Measurements from ENCODE around the gene RBCK1. TPM values are rescaled to one million over a fixed set of nuclear protein-coding genes. Genes with fewer than 3 reads are reported as not detected.

RBCK1 gene
- total RNA-seq, 4 donors from 2014 or later = 75.7 to 85.6 (median 80.7) TPM

DNA sequence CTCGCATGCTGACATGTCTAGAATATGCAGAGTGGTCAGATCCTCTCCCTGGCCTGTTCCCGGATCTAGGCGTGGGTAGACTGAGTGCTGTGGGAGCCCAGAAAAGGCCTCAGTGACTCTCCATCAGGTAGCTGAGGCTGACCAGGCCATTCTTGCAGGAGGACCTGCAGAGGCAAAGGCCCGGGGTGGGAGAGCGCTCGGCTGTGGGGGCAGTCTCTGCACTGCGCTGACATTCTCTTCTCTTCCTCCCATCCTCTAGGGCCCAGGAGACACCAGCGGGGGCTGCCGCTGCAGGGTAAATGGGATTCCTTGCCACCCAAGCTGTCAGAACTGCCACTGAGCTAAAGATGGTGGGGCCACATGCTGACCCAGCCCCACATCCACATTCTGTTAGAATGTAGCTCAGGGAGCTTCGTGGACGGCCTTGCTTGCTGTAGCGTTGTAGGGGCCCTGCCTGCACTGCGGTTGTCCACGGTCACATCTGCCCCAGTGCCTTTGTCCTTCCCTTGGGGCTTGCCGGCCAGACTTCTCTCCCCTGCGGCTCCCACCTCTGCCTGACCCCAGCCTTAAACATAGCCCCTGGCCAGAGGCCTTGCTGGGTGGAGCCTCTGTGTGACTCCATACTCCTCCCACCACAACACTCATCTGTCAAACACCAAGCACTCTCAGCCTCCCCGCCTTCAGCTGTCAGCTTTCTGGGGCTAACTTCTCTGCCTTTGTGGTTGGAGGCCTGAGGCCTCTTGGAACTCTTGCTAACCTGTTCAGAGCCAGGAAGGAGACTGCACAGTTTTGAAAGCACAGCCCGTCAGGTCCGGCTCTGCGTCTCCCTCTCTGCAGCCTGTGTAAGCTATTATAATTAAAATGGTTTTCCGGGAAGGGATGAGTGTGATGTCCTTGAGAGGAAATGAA, 22.2 kb downstream of the RBCK1 start:
- TF ChIP-seq POLR2AphosphoS5 (IDR thresholded peaks at IDR 0.05) (no peak), EP300 (IDR thresholded peaks at IDR 0.05) (no peak), POLR2A (IDR thresholded peaks at IDR 0.05; ENCODE audit: low read depth) (no peak)
- TF ChIP-seq, protein P1, sequence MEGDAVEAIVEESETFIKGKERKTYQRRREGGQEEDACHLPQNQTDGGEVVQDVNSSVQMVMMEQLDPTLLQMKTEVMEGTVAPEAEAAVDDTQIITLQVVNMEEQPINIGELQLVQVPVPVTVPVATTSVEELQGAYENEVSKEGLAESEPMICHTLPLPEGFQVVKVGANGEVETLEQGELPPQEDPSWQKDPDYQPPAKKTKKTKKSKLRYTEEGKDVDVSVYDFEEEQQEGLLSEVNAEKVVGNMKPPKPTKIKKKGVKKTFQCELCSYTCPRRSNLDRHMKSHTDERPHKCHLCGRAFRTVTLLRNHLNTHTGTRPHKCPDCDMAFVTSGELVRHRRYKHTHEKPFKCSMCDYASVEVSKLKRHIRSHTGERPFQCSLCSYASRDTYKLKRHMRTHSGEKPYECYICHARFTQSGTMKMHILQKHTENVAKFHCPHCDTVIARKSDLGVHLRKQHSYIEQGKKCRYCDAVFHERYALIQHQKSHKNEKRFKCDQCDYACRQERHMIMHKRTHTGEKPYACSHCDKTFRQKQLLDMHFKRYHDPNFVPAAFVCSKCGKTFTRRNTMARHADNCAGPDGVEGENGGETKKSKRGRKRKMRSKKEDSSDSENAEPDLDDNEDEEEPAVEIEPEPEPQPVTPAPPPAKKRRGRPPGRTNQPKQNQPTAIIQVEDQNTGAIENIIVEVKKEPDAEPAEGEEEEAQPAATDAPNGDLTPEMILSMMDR (IDR thresholded peaks at IDR 0.05) = no peak
- Histone ChIP-seq H3K9me3 (no peaks in the 10 kb centered on the region), H3K4me3 (no peak overlapping the region), H3K4me1 (peaks cover 0 to 10% (median 0%) of the 10 kb centered on the region in 4 donors), H3K27ac (replicated peaks in 1 of 4) (no peak overlapping the region), H3K27me3 (no peaks in the 10 kb centered on the region), H3K36me3 (peaks cover 22 to 89% (median 79%) of the 10 kb centered on the region in 4 donors)
- intact Hi-C loops (cut with DNase I) = no loop called here
- WGBS = 77% methylated on average over 15 of the region's 21 CpGs
- no peak for DNase-seq (ENCODE audit: extremely low spot score)

DNA sequence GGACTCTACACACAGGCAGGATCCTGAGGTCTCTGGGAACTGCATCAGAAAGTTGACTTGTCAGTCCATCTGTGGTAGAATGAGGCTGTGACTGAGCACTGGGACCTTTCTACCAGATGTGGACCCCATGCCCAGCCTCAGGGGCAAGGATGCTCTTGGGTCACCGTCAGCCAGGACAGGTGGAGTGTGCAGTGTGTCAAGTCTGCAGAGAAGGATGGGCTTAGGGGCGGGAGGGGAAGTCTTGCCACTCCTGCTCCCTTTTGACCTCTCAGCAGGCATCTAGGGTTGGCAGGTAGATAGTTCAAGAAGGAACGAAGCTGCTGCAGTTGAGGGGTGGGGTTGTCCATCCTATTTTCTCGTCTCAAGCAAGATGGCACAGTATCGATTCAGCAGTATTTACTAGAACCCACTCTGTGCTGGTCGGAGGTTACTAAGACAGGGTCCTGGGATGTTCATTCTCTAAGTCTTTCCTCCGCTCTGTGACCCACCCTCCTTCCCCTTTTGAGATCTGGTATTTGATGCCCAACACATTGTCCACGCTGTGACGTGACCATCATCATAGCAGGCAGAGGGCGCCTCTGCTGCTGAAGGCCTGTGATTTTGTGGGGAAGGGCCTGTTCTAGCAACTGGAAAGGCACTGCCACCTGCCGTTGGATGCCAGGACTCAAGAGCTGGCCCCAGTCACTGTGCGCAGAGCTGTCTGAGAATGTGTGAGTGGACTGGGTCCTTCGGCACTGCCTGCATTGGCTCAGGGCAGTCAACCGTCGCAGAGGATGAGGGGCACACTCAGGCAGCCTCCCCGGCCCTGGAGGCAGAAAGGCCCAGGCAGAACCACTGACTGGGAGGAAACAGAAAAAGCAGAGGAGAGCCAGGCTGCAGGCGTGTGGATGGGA, 23.2 kb downstream of the RBCK1 start:
- DNase-seq (ENCODE audit: extremely low spot score) = no peak
- WGBS = 73% methylated on average over 13 of the region's 17 CpGs
- Histone ChIP-seq H3K4me3 (no peak overlapping the region), H3K27me3 (no peaks in the 10 kb centered on the region), H3K36me3 (peaks cover 31 to 90% (median 84%) of the 10 kb centered on the region in 4 donors), H3K4me1 (peaks cover 0 to 10% (median 0%) of the 10 kb centered on the region in 4 donors), H3K9me3 (no peaks in the 10 kb centered on the region), H3K27ac (replicated peaks in 1 of 4) (no peak overlapping the region)
- no peak for TF ChIP-seq POLR2A (IDR thresholded peaks at IDR 0.05; ENCODE audit: low read depth)
- TF ChIP-seq, protein P1 (IDR thresholded peaks at IDR 0.05) = peak; percentile 29 to 40 (median 37)
- intact Hi-C loops (cut with DNase I) = no loop called here

- intact Hi-C loops (cut with DNase I) = no loop called here
- no peak for DNase-seq (ENCODE audit: extremely low spot score)
These were observed 24.1 kb downstream of the RBCK1 start for GRCh38 chr20:432208-432607.

GRCh38 chr20:432677-433299, 24.7 kb downstream of the RBCK1 start:
- Histone ChIP-seq H3K27ac (replicated peaks in 1 of 4) (no peak overlapping the region), H3K27me3 (no peaks in the 10 kb centered on the region), H3K9me3 (no peaks in the 10 kb centered on the region), H3K4me3 (no peak overlapping the region), H3K4me1 (peaks cover 0 to 10% (median under 1%) of the 10 kb centered on the region in 4 donors), H3K36me3 (peaks cover 42 to 94% (median 88%) of the 10 kb centered on the region in 4 donors)
- WGBS = 86% methylated on average over 7 of the region's 11 CpGs
- DNase-seq (ENCODE audit: extremely low spot score) = no peak
- TF ChIP-seq POLR2AphosphoS5 (IDR thresholded peaks at IDR 0.05) (no peak), POLR2A (IDR thresholded peaks at IDR 0.05; ENCODE audit: low read depth) (no peak), EP300 (IDR thresholded peaks at IDR 0.05) (no peak)
- TF ChIP-seq, protein P1 (IDR thresholded peaks at IDR 0.05) = no peak
- intact Hi-C loops (cut with DNase I) = no loop called here

More at GRCh38 chr20:432208-432607, 24.1 kb downstream of the RBCK1 start:
- H3K27me3 ChIP-seq = no peaks in the 10 kb centered on the region
- no peaks in the 10 kb centered on the region for H3K9me3 ChIP-seq
- H3K4me1 ChIP-seq = peaks cover 0 to 10% (median 0%) of the 10 kb centered on the region in 4 donors
- TF ChIP-seq POLR2AphosphoS5 (IDR thresholded peaks at IDR 0.05) (no peak), POLR2A (IDR thresholded peaks at IDR 0.05; ENCODE audit: low read depth) (no peak), EP300 (IDR thresholded peaks at IDR 0.05) (no peak)
- TF ChIP-seq, protein P1 (IDR thresholded peaks at IDR 0.05) = no peak
- H3K27ac ChIP-seq (replicated peaks in 1 of 4) = no peak overlapping the region
- no peak overlapping the region for H3K4me3 ChIP-seq
- peaks cover 39 to 94% (median 88%) of the 10 kb centered on the region in 4 donors for H3K36me3 ChIP-seq
- WGBS = 86% methylated on average over 13 of the region's 13 CpGs

Measured in esophagus muscularis mucosa (tissue), 4 donors.